OCI-LY3 (cell line): Measurements from ENCODE around the gene RAB3GAP1.
"Not testable (repeated sequence)": the region's sequence is repeated elsewhere in the genome, so short reads cannot be mapped to it uniquely, and the experiment has no call there.

Source experiments
- H2AFZ ChIP-seq: fragments of 200-600, 300-600 bp; shearing (Covaris generic); 2 replicates; pipeline ENCODE4 v1.6.0; 2014; ENCODE audit warnings: antibody characterized with exemption, low read depth, low read length
- H3K27ac ChIP-seq: fragments of 200-600, 300-600 bp; sonication (generic); 2 replicates; pipeline ENCODE4 v1.5.1; 2014; ENCODE audit warnings: mild to moderate bottlenecking, low read length, moderate library complexity, mixed read lengths
- H3K27me3 ChIP-seq: fragments of 200-600, 300-600 bp; sonication (generic); 2 replicates; pipeline ENCODE4 v1.6.1; 2014; ENCODE audit warnings: low read depth, low read length, mixed read lengths
- H3K36me3 ChIP-seq: fragments of 200-600, 300-600 bp; sonication (generic); replicated peaks from 2 replicates; pipeline ENCODE3; 2014; ENCODE audit warnings: low read depth, low read length, mixed read lengths
- H3K4me1 ChIP-seq: fragments of 300-600, 200-600 bp; sonication (generic); 2 replicates; pipeline ENCODE4 v1.6.1; 2014; ENCODE audit warnings: low read length, mixed read lengths
- H3K4me2 ChIP-seq: fragments of 200-600, 300-600 bp; sonication (generic); 2 replicates; pipeline ENCODE4 v1.6.1; 2014; ENCODE audit warnings: low read length, mixed read lengths
- H3K4me3 ChIP-seq: fragments of 300-600, 200-600 bp; sonication (generic); 2 replicates; pipeline ENCODE4 v1.5.1; 2014; ENCODE audit warnings: antibody characterized with exemption, mild to moderate bottlenecking, low read length, moderate library complexity
- H3K79me2 ChIP-seq: fragments of 300-600, 200-600 bp; shearing (Covaris generic); 2 replicates; pipeline ENCODE4 v1.6.1; 2014; ENCODE audit warnings: mild to moderate bottlenecking, low read length, mixed read lengths
- H3K9ac ChIP-seq: fragments of 300-600, 200-600 bp; shearing (Covaris generic); 2 replicates; pipeline ENCODE4 v1.6.0; 2014; ENCODE audit warnings: mild to moderate bottlenecking, low read length, moderate library complexity
- H3K9me3 ChIP-seq: fragments of 200-600, 300-600 bp; shearing (Covaris generic); 2 replicates; pipeline ENCODE4 v1.6.1; 2014; ENCODE audit warnings: low read length, mixed read lengths; ENCODE audit not compliant: insufficient read depth
- H4K20me1 ChIP-seq: fragments of 200-600, 300-600 bp; sonication (generic); 2 replicates; pipeline ENCODE4 v1.6.1; 2016; ENCODE audit warnings: low read length, mixed read lengths; ENCODE audit not compliant: insufficient read depth
- CTCF ChIP-seq: fragments of 200-600, 300-600 bp; sonication (generic); IDR thresholded peaks from 2 replicates; pipeline ENCODE4 v1.5.1; 2014; ENCODE audit warnings: antibody characterized with exemption, low read length, low read depth
- EZH2phosphoT487 ChIP-seq: fragments of 200-600 bp; shearing (Covaris generic); IDR thresholded peaks from 2 replicates; pipeline ENCODE4 v1.6.1; 2018; ENCODE audit warnings: antibody characterized with exemption, mixed run types, low read depth

Gene RAB3GAP1

GRCh38 chr2:135076556-135076955 is 24.5 kb downstream of the RAB3GAP1 start:
- Histone ChIP-seq H3K27ac (no peak overlapping the region), H3K79me2 (peaks cover 11% of the 10 kb centered on the region), H3K36me3 (peaks cover 65% of the 10 kb centered on the region), H3K27me3 (no peaks in the 10 kb centered on the region), H3K4me3 (no peak overlapping the region), H2AFZ (no peak overlapping the region), H3K9ac (no peak overlapping the region), H3K9me3 (peaks cover 16% of the 10 kb centered on the region), H3K4me2 (no peak overlapping the region), H3K4me1 (no peaks in the 10 kb centered on the region), H4K20me1 (no peaks in the 10 kb centered on the region)
- TF ChIP-seq CTCF (no peak), EZH2phosphoT487 (no peak)

GRCh38 chr2:135078417-135078816 is 26.3 kb downstream of the RAB3GAP1 start:
- no peak overlapping the region for H2AFZ ChIP-seq
- H3K27ac ChIP-seq = no peak overlapping the region
- no peaks in the 10 kb centered on the region for H3K4me1 ChIP-seq
- no peaks in the 10 kb centered on the region for H3K9me3 ChIP-seq
- H3K27me3 ChIP-seq = no peaks in the 10 kb centered on the region
- H4K20me1 ChIP-seq = no peaks in the 10 kb centered on the region
- H3K4me3 ChIP-seq = no peak overlapping the region
- TF ChIP-seq EZH2phosphoT487 = no peak
- TF ChIP-seq CTCF = no peak
- H3K4me2 ChIP-seq = no peak overlapping the region
- peaks cover 53% of the 10 kb centered on the region for H3K36me3 ChIP-seq
- H3K79me2 ChIP-seq = peaks cover 8% of the 10 kb centered on the region; the same call in 1 of the 2 replicates
- no peak overlapping the region for H3K9ac ChIP-seq

GRCh38 chr2:135086222-135086621 is 34.1 kb downstream of the RAB3GAP1 start:
- H3K27ac ChIP-seq = no peak overlapping the region
- no peaks in the 10 kb centered on the region; the same call in 1 of the 2 replicates for H3K79me2 ChIP-seq
- no peak overlapping the region for H3K4me2 ChIP-seq
- H3K9me3 ChIP-seq = no peaks in the 10 kb centered on the region
- H4K20me1 ChIP-seq = no peaks in the 10 kb centered on the region; the same call in 1 of the 2 replicates
- H3K27me3 ChIP-seq = no peaks in the 10 kb centered on the region
- H3K4me1 ChIP-seq = no peaks in the 10 kb centered on the region
- H3K36me3 ChIP-seq = peaks cover 17% of the 10 kb centered on the region
- H3K9ac ChIP-seq = no peak overlapping the region
- TF ChIP-seq EZH2phosphoT487 (no peak), CTCF (no peak)
- no peak overlapping the region for H3K4me3 ChIP-seq
- H2AFZ ChIP-seq = no peak overlapping the region

- not testable (repeated sequence) for H3K4me3 ChIP-seq, H3K4me2 ChIP-seq, H3K9ac ChIP-seq, H3K27me3 ChIP-seq, H3K79me2 ChIP-seq, H4K20me1 ChIP-seq, H3K4me1 ChIP-seq, H3K27ac ChIP-seq, H2AFZ ChIP-seq, H3K9me3 ChIP-seq
- peaks cover 16% of the 10 kb centered on the region for H3K36me3 ChIP-seq
Measured at GRCh38 chr2:135089597-135089996, 37.5 kb downstream of the RAB3GAP1 start.

GRCh38 chr2:135091681-135092080 is 39.6 kb downstream of the RAB3GAP1 start:
- Histone ChIP-seq H3K4me3 (no peak overlapping the region), H3K27me3 (no peaks in the 10 kb centered on the region), H3K9ac (no peak overlapping the region), H3K36me3 (peaks cover 16% of the 10 kb centered on the region), H3K9me3 (no peaks in the 10 kb centered on the region), H3K4me2 (no peak overlapping the region), H3K4me1 (no peaks in the 10 kb centered on the region), H3K27ac (no peak overlapping the region), H3K79me2 (no peaks in the 10 kb centered on the region; the same call in 1 of the 2 replicates), H2AFZ (no peak overlapping the region), H4K20me1 (no peaks in the 10 kb centered on the region)
- TF ChIP-seq EZH2phosphoT487 = no peak
- TF ChIP-seq CTCF = no peak
